GM23338 (cell line): ENCODE measurements around the gene KCTD15.

Source experiments
- CTCF ChIP-seq, 2 experiments: fragments of 200-600 bp in 1 of 2; sonication (generic) in 1 of 2; conservative IDR thresholded peaks; 2 replicates each; pipeline versions ENCODE4 v1.5.1 to v1.6.1; 2016 to 2017; ENCODE audit warnings: antibody characterized with exemption in 2 of 2, low read depth in 2 of 2, mild to moderate bottlenecking in 2 of 2, moderate library complexity in 1 of 2
- ETS1 ChIP-seq: IDR thresholded peaks from 2 replicates; pipeline ENCODE4 v1.6.1; 2016; ENCODE audit warnings: antibody characterized with exemption
- EZH2 ChIP-seq: fragments of 200-600 bp; sonication (generic); IDR thresholded peaks from one replicate; pipeline ENCODE4 v1.8.0; 2017; ENCODE audit warnings: antibody characterized with exemption, mild to moderate bottlenecking, low read depth; ENCODE audit not compliant: unreplicated experiment
- EZH2phosphoT487 ChIP-seq: fragments of 200-600 bp; sonication (generic); IDR thresholded peaks from one replicate; pipeline ENCODE4 v1.8.1; 2018; ENCODE audit warnings: antibody characterized with exemption; ENCODE audit not compliant: unreplicated experiment
- JUNB ChIP-seq: IDR thresholded peaks from one replicate; pipeline ENCODE4 v1.6.1; 2016; ENCODE audit warnings: antibody characterized with exemption; ENCODE audit not compliant: unreplicated experiment
- NANOG ChIP-seq: IDR thresholded peaks from 2 replicates; pipeline ENCODE4 v1.6.1; 2016; ENCODE audit warnings: antibody characterized with exemption, borderline replicate concordance
- POLR2AphosphoS5 ChIP-seq: IDR thresholded peaks from 2 replicates; pipeline ENCODE4 v1.6.1; 2016; ENCODE audit warnings: antibody characterized with exemption, low read depth
- REST ChIP-seq: IDR thresholded peaks from one replicate; pipeline ENCODE4 v1.6.1; 2018; ENCODE audit warnings: antibody characterized with exemption; ENCODE audit not compliant: unreplicated experiment
- STAT1 ChIP-seq: IDR thresholded peaks from one replicate; pipeline ENCODE4 v1.6.1; 2016; ENCODE audit warnings: antibody characterized with exemption; ENCODE audit not compliant: unreplicated experiment
- ZNF114 ChIP-seq: fragments of 250-450 bp; sonication (Bioruptor Pico); IDR thresholded peaks from 2 replicates; pipeline ENCODE4 v1.5.0; 2020; ENCODE audit warnings: mild to moderate bottlenecking, moderate library complexity
- ZNF331 ChIP-seq: fragments of 250-450 bp; sonication (Bioruptor Pico); IDR thresholded peaks from 2 replicates; pipeline ENCODE4 v1.5.0; 2020; ENCODE audit warnings: low read depth, mild to moderate bottlenecking, moderate library complexity
- ZNF462 ChIP-seq: fragments of 250-450 bp; sonication (Bioruptor Pico); IDR thresholded peaks from 2 replicates; pipeline ENCODE4 v1.5.0; 2020; ENCODE audit warnings: mild to moderate bottlenecking, moderate library complexity

GRCh38 chr19:33818411-33818810 lies 21.7 kb downstream of the KCTD15 start:
- TF ChIP-seq CTCF (conservative IDR thresholded peaks at IDR 0.05; ENCODE audit: low read depth in 2 of 2) (no peak), POLR2AphosphoS5 (no peak), EZH2 (no peak), STAT1 (no peak), EZH2phosphoT487 (no peak), REST (no peak), ZNF462 (no peak), ZNF331 (CRISPR knock-in tag) (no peak), JUNB (no peak), ETS1 (no peak), ZNF114 (CRISPR knock-in tag) (no peak), NANOG (no peak)
